NAMALWA (cell line): Measurements from ENCODE around the gene LMO1.

Experiments used
- DNase-seq: peaks from one replicate; pipeline ENCODE4 v3.0.0-alpha.2; 2015; ENCODE audit warnings: low spot score

The LMO1 gene

DNA sequence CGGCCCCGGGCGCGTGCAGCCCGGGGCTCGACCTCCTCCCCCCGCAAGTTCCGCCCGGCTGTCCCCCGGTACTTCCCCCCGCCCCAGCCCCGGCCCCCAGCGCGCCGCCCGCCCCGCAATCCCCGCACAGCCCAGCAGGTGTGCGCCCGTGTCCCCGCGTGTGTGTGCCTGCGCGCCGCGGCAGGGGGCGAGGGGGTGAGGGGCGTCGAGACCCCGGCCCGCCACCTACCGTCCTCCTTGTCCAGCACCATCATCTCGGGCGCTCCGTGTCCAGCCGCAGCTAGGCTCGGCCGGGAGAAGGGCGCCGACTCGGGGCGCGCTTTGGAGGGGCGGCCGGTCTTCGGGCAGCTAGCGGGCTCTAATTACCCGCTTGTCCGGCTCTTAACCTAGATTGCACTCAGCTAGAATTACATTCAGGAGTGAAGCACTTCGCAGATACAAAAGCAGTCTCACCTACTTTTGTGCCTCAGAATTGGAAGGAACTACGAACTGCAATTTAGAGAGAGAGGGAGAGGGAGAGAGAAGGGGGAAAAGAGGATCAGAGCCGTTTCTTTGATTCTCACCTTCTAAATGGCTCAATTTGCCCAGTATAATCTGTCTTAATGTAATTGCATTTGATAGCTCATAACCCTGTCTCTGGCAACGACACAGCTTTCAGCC lies 439 bp downstream of the LMO1 start:
- DNase-seq = no peak

DNA sequence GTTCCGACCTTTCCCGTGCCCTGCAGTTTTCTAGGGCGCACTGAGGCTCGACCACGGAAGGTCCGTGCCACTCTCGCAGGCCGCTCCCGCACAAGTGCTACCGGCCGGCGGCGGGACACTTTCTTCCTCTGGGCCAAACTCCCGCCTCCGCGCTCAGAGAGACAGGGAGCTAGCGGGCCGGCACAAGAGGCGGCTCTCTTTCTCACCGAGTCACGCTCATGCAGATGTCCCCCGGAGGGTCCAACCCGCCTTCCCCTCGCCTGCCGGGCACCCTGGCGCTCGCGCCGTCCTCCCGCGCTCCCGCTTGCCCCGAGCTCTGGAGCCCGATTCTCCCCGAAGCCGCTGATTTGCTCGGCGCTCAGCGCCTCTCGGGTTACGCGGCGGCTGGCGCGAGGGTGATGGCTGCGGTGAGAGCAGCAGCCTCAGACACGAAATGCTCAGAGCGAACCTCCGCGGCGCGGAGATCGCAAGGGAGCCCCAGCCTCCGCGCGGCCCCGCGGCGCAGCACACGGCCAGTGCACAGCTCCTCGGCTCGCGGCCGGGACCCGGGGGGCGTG lies 1.0 kb downstream of the LMO1 start:
- no peak for DNase-seq

DNA sequence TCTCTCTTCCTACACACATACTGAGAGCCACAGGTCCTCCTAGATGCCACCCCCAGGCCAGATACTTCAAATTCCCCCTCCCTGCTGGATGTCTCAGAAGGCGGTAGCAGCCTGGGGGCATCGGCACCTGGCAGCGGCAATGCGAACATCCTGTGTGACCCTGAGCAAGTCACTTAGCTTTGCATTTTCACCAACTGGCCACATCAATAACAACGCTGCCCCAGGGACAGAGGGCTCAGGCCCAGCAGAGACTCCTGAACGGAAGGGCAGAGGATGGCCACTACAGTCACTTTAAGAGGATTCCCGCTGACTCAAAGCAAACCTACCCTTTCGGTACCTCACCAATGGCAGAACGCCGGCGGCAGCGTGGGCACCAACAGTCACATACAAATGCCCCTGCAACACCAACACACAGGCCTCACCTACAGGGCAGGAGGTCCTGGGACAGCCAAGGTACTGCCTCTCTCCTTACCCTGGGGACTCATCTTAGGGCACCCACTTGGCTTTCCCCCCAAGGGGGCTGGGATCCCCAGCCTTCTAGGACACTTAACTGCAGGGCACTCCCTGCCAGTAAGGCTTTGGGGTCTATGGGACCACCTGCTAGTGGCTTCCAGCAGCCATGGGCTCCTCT lies 1.6 kb downstream of the LMO1 start:
- DNase-seq = no peak

DNA sequence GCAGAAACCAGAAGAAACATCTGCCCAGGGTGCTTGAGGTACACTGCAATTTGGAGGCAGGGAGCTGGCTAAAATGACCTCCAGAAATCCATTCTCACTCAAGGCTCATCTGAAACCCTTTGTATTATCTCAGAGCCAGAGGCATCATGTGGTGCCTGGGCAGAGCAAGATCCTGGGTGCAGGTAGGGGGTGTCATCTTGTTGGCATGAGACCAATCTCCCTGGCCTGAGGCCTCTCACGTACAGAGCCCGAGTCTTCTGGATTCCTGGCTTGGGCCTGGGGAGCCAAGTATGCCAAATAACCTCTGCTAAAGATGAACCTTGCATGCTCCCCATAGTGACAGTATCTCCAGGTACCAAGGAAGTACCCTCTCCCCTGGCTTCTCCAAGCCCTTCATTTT lies 2.4 kb downstream of the LMO1 start:
- DNase-seq = no peak

DNA sequence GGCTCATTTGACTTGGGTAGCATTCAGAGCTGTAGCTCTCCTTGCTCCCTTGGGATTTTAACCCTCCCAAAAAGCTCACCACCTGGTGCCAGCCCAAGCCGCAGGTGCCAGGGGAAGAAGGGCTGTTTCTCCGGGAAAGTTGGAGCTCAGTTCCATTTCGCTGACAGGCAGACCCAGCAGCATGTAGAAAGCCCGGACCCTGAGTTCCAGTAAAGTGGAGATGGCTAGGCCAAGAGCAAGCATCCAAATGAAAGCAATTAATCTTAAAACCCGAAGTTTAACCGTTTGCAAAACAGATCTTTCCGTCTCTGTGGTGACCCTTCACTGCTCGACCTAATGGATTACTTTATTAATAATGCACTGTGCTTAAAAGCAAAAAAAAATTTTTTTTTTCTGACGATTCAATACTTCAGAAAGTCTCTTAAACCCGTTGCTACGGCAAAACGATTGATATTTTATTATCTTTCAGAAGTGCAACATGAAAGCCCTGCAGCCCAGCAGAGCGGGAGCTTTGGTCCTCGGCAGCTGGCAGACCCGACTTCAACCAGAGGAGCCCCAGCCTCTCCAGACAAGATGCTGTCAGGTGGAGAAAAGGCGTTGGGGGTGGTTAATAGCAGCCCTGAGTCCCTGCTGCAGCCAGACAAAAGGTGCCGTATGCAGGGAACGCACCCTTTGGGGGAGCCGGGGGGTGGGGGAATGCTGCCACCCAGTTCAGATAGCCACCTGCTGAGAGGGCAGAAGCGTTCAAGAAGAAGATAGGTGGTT lies 3.3 kb downstream of the LMO1 start:
- DNase-seq = no peak

DNA sequence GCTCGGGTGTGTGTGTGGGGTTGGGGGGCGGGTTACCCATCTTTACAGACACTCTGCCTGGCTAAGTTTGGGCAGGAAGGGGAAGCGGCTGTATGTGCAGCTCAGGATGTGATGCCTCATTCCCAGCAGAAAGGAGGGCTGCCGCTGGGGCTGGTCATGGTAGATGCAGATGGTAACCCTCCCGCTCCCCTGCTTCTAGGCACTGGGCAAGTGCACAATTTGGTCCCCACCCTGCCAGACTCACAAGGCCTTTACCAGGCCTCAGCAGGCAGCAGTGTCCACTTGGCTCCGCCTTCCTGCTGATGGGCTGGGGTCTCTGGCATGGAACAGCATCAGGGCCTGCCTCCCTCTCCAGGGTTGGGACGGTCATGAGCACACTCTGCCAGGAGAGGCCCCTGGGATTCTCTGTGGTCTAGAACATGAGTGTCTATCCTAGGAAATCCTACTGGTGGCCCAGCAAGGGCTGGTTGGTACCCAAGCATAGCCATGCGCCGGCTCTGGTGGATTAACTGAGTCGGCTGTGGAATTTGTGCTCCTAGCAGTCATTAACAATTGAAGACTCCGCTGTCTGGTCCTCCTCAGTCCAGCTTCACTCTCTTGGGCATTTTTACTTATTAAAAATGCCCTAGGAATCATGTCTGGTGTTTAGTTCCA lies 4.2 kb downstream of the LMO1 start:
- DNase-seq = no peak

DNA sequence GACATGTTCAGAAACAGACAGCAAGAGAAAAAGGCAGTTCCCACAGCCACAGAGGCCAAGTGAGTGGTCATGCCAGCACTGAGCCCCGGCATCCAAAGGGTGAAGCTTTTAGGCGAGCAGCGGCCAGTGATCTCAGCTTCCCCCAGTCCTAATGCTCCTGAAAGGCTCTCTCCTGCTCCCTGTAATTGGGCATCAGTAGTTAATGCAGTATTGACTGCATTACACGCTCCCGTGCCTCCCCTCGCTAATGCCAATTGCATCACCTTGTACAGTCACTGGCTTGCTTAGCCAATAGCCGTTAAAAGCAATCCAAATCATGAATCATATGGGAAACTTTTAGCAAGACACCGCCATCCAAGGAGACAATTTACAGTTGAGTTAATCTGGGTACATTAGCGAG lies 4.9 kb downstream of the LMO1 start:
- no peak for DNase-seq

DNA sequence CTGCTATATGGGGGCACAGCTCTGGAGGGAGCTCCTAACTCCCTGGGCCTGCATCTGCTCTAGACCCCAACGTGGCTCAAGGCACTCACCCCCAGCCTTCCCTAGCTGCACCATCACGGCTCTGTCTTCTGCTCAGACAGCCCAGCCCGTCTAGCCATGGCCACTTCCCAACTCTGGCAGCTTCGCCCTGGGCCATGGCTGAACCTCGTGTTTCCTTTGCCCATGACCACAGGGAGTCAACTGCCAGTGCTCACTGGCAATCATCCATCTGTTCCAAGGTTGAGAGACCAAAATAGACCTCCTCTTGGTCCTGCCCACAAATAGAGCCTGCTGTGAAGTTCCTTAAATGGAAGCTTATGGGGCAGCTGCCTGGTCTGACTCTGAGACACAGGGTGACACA lies 5.4 kb downstream of the LMO1 start:
- DNase-seq = no peak

DNA sequence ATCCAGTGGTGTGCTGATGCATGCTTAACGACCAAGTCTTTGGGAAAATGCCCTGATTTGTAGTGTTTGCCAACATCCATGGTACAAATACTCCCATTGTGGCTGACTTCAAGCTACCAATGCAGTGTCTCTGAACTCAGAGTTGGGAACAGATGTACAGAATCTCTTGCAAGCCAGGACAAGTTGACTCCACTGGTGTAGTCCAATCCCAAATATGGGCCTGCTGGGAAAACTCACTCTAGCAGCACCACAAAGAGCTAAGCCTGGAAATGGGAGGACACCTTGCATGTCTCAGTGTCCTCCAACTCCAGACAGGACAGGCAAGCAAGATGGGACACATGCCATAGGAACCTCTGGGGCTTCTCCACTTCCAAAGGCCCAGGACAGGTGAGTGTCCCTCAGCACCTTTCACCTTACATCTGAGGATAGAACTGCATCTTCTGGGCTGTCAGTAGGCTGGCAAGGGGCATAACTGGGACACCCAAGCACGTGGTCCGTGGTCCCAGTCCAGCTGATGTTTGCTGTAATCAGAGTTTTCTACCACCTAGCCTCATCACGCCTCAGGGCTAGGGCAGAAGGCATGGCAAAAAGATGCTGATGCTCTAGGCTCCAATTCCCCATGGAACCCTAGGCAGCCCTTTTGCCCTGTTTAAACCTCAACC lies 6.5 kb downstream of the LMO1 start:
- DNase-seq = no peak

DNA sequence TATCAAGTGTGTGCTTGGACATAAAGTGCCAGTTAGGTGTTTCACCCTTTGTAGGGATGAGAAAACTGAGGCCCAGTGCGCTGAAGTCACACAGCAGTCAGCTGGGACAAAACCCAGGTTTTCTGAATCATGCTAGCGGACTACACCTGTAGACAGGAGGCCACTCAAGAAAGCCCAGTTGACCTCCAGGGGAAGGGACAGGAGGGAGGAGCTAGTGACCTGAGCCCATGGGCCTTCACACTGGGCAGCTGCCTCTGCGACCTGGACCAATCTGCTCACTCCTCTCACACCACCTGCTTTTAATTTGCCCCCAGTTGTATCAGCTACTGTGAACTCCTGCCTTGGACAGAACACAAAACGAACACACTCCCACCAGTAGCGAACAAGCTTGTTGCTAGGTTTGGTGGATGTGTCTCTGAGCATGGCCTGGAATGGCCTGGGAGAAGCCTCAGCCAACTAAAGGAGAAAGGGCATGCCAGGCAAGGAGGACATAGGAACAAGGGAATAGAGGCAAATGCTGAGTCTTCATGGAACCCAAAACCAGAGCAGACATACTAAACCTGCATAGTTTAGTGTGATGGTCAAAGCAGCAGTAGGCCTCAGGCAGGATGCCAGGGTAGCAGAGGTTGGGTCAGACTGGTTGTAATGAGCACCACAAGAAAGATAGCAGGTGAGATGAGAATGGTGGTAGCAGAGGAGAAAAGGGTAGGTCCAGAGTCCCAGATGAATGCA lies 7.2 kb downstream of the LMO1 start:
- DNase-seq = no peak

DNA sequence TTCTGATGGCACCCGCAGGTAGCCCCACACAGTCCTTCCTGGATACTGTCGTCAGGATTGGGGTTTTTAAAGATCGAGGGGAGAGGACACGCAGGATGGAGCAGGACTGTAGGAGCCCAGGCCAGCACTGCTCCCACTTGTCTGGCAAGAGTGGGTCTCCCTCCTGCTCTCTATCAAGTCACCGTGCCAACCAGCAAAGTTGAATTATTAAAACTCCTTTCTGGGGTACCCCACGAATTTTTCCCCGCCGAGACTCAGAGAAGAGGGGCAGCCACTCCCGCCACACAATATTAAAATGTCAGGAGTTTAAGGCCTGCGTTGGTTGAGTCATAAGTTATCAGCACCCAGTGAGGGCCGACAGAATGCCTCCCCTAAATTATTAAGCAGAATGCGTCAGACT lies 10.1 kb downstream of the LMO1 start:
- no peak for DNase-seq

DNA sequence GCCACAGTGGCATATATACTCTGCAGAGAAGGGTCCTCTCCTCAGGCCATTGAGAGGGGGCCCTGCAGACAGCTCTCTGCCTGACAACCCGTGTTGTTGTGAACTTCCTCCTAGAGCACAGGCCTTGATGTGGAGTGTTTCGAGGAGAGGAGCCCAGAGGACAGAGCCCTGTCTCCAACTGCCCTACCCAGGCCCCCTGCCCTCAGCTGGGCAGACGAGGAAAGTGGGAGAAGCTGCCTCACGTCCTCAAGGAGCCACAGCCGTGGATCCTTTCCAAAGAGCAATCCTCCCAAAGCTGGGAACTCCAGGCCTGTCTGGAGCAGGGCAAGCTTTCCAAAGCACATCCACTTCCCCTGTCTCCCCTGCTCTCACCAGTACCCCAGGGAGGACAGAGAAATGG lies 10.7 kb downstream of the LMO1 start:
- DNase-seq = no peak

DNA sequence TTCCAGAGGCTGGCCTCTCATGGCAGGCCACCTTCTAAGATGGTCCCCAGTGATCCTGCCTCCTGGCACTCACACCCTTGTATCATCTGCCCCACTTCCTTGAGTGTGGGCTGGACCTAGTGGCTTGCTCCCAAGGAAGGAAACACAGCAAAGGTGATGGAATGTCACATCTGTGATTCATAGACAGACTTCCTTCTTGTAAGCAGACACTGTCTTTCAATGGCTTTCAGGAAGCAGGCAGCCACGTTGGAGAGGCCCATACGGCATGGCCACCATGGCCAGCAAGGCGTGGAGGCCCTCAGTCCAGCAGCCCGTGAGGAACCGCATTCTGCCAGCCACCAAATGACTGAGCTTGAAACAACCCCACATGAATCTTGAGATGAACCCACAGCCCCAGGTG lies 11.3 kb downstream of the LMO1 start:
- DNase-seq = no peak

DNA sequence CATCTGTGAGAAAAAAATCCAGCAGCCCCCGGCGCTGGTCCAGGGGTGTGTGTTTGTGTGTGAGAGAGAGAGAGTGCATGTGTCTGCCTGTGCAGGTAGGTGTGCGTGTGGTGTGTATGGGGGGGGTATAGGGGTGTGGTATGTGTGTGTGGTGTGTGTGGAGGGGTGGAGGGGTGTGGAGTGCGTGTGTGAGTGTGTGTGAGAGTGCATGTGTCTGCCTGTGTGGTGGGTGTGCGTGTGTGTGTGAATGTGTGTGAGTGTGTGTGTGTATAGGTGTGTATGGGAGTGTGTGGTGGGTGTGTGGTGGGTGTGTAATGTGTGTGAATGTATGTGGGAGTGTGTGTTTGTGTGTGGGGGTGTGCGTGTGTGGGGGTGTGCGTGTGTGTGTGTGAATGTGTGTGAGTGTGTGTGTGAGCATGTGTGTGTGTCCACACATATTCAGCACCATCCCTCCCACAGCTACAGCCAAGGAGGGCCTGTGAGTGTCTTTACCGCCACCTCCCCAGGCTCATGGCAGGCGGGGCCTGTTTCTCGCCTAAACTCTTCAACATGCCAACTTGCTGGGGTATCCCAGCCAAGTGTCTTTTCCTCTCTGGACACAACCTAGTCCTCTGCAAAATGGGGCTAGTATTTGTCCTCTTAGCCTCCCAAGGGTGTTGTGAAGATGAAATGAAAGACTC lies 11.9 kb downstream of the LMO1 start:
- no peak for DNase-seq

DNA sequence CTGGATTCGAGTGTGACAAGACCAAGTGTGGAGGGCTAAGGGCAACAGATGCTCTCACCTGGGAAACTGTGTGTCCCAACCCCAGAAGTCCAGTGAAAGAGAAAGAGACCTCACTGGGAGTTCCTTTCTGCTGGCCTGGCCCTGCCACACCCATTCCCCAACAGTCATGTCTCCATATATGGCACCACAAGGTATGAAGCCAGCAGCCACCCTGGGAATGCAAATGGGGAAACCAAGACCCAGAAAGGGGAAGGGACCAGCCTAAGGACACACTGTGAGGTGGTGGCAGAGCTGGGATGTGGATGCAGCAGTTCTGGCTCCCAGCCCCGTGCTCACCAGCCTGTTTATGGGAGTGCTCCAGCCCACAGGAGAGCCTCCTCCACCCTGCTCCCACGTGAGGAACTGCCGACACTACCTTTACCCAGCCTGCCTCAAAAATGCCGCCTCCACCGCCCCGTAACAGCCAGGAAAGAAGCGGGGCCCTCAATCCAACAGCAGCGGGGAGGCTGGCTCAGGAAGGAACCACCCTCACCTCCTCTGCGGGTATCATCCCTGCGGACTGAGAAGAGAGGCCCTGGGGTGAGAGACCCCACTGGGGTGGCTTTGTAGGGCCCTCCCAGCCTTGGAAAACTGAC lies 12.6 kb downstream of the LMO1 start:
- DNase-seq = no peak

DNA sequence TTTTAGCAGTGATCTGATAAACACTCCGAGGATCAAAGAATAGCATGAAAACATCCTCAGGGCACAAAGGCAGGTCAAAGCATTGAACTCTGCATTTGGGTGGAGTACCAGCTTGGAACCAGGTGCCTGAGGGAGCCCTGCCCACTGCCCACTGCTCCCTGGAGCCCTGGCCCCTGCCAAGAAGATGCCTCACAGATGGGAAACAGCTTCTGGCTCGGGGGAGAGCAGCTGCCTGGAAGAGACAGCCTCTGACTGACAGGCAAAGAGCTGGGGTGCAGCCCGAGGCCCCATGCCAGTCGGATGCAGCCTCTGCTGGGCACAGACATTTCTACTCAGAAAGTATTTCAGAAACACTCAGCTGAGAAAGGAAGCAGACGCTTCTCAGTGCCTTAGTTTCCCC lies 13.2 kb downstream of the LMO1 start:
- no peak for DNase-seq

DNA sequence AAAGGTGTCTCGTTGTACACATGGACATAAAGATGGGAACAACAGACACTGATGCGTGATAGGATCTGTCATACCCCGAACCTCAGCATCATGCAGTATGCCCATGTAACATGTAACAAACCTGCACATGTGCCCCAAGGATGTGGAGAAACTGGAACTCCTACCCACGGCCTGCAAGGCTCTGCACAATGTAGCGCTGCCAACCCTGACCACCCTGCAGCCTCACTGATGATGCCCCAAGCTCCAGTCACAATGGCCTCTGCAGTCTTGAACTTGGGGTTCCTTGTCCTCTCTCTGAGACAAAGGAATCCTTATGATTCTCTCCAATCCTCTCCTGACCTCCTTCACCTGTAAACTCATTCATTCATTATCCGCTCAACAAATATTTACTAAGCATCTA lies 14.2 kb downstream of the LMO1 start:
- DNase-seq = no peak

DNA sequence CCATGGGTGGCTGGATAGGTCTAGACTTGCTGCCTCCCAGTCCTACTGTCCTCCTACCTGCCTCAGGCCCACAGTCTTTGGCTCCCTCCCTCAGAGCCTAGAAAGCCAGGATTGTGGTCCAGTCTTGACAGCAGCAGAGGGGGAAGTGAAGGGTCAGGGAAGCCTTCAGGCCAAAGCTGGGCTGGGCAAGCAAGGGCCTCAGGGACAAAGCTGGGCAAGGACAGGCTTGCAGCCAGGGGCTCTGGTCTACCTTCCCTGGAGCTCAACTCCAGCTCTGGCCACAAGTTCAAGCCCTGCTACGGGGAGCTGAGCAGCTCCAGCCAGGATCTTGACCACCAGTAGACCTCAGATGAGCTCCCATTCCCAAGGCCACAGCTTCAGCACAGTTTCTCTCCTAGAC lies 14.9 kb downstream of the LMO1 start:
- no peak for DNase-seq

DNA sequence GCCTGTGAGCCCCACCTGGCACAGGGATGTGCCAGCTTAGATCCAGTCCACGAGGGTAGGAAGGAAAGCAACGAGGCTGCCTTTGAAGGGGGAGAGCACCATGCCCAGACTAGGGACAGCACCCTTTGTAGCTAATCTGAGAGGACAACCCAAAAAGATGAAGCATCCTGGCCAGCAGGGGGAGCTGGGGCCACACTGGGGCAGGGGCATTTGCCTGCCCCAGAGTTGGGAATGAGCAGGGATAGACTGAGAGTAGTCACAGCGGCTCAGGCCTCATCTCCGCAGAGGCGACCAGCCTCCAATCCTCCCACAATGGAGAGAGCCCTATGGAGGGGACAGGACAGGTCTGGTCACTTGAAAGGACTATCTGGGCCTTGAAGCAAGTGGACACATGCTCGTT lies 16.4 kb downstream of the LMO1 start:
- peak; percentile 39 for DNase-seq

DNA sequence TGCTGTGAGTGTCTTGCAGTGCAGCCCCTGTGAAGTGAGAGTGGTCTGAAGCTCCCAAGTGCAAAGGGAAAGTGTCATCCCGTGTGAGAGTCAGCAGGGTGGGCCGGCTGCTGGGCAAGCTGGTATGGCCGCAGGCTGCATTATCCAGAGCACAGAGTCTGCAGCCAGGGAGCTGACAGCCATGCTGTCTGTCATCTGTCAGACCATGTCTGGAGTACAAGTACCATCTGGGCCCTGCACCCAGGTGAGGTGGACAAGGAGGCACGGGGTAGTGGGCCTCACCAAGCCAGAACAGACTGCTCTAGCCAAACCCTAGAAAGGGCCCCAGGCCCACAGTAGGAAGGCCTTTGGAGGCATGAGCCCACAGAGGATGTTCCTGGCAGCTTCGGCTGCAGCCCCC lies 20.2 kb downstream of the LMO1 start:
- DNase-seq = no peak
